GM12864 (cell line): ENCODE results near the gene KRTAP10-1.

Experiments used
- DNase-seq: peaks from one replicate; pipeline ENCODE4 v3.0.0-alpha.2; 2011; ENCODE audit warnings: low read depth
- H3K4me3 ChIP-seq: 2 replicates; pipeline ENCODE4 v1.5.1; 2011; ENCODE audit warnings: mild to moderate bottlenecking, low read depth, low read length, control low read depth
- TF ChIP-seq, protein P1 (sequence below): IDR thresholded peaks from 2 replicates; pipeline ENCODE4 v1.5.1; 2011; ENCODE audit warnings: low read depth, mild to moderate bottlenecking, moderate library complexity, low read length, control low read depth, inconsistent platforms; ENCODE audit errors: missing control alignments

Gene KRTAP10-1

DNA sequence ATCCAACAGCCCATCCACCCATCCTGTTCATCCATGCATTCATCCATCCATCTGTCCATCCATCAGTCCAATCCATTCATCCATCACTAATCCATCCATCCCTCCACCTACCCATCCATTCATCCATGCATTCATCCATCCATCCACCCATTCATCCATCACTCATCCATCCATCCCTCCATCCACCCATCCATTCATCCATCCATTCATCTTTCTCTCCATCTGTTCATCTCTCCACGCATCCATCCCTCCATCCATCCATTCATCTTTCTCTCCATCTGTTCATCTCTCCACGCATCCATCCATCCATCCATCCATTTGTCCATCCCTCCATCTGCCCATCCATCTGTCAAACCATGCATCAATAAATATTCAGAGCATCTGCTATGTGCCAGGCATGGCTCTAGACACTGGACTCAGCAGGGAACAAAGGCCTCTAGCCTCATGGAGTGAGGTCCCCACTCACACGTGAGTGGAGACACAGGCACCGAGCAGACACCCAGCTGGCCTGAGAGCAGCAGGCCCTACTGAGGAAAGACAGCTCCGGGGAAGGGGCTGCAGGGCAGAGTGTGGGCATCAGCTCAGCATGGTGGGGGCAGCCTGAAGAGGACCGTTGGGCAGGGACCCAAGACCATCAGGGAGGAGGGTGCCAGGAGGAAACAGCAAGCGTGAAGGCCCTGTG lies 9.6 kb downstream of the KRTAP10-1 start:
- H3K4me3 ChIP-seq, result no peak overlapping the region
- TF ChIP-seq, protein P1, sequence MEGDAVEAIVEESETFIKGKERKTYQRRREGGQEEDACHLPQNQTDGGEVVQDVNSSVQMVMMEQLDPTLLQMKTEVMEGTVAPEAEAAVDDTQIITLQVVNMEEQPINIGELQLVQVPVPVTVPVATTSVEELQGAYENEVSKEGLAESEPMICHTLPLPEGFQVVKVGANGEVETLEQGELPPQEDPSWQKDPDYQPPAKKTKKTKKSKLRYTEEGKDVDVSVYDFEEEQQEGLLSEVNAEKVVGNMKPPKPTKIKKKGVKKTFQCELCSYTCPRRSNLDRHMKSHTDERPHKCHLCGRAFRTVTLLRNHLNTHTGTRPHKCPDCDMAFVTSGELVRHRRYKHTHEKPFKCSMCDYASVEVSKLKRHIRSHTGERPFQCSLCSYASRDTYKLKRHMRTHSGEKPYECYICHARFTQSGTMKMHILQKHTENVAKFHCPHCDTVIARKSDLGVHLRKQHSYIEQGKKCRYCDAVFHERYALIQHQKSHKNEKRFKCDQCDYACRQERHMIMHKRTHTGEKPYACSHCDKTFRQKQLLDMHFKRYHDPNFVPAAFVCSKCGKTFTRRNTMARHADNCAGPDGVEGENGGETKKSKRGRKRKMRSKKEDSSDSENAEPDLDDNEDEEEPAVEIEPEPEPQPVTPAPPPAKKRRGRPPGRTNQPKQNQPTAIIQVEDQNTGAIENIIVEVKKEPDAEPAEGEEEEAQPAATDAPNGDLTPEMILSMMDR, result no peak
- no peak for DNase-seq

DNA sequence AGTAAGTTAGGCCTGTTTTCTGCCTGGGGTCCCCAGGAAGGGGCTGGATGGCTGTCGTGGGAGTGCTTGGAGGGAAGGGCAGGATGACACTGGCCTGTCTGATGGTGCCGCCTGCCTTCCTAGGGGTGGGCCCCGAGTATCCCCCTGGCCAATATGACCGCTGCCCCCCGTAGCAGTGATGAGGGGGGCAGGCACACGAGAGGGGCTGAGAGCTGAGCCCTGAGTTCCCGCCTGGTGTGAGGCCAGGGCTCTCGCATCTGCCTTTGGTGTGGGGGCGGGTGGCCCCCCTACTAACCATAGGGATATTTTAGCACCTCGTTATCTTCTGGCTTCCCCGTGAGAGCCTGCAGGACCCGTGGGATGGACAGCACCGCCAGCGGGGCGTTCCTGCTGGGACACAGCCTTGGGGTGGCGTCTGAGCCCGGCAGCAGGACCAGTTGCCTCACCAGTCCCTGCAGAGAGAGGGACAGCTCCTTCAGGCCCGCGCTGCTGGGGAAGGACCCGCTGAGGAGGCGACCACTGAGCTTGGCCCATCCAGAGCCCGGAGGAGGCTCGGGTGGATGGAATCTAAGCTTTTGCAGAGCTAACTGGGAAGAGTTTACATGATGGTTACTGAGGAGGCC lies 10.4 kb downstream of the KRTAP10-1 start:
- no peak overlapping the region for H3K4me3 ChIP-seq
- TF ChIP-seq, protein P1, result no peak
- no peak for DNase-seq

DNA sequence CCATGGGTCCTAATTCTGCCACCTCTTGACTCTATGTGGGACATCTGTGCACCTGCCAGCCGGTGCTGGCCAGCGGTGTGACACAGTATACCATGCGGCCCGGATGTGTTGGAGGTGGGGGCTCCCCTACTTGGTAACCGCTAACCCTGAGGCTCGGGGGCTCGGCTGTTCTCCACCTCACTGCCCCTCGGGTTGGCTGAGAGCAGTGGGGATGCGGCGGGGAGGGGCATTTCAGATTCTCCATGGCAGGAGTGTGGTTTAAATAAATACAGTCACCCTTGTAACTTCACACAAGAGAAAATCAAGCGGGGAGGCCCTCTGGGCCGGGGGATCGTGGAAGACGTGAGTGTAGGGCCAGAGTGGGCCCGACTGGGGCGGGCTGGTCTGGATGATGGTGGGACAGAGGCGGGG lies 11.0 kb downstream of the KRTAP10-1 start:
- no peak overlapping the region for H3K4me3 ChIP-seq
- DNase-seq, result no peak
- TF ChIP-seq, protein P1, result no peak

DNA sequence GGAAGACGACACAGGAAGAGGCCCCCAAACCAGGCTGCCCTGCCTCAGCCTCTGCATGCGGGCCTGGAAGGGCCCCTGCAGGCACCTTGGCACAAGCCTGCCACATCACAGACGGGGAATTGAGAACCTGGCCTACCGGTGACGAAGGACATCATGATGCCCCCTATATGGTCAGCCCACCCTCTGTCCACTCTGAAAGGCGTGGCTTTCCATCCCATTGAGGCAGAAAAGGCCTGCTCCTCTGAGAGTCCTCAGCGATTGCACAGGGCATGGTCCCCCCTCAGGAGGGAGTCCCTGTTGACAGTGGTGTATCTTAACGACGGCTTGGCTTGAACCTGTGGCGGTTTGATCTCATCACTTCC lies 11.4 kb downstream of the KRTAP10-1 start:
- no peak for DNase-seq
- TF ChIP-seq, protein P1, result no peak
- no peak overlapping the region for H3K4me3 ChIP-seq

DNA sequence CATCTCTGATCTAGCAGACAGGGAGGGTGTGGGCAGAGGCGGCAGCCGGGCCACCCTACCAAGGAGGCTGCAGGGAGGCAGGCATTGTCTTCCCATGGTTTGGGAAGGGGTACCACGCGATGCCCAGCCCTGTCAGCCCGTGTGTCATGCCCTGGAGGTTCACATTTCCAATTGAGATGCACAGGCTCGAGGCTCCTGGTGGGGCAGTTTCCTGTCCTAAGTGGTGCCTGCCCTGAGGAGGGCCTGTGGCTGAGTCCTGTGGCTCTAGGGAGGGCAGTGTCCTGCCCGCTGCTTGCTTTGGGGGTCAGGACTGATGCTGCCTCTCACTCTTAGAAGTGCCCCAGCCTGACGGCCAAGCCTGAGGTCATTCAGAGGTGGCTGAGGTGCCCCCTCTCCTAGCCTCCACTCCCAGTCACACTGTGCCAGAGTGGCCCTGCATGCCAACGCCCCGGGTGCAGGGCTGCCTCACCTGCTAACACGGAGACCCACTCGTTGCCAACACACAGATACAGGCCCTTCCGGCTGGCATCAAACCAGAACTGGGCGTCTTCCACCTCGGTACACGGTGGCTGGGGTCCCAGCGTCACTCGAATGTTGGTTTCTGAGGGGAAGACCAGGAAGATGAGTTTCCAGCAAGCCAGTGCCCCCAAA lies 11.9 kb downstream of the KRTAP10-1 start:
- no peak for DNase-seq
- H3K4me3 ChIP-seq, result no peak overlapping the region
- TF ChIP-seq, protein P1, result no peak

DNA sequence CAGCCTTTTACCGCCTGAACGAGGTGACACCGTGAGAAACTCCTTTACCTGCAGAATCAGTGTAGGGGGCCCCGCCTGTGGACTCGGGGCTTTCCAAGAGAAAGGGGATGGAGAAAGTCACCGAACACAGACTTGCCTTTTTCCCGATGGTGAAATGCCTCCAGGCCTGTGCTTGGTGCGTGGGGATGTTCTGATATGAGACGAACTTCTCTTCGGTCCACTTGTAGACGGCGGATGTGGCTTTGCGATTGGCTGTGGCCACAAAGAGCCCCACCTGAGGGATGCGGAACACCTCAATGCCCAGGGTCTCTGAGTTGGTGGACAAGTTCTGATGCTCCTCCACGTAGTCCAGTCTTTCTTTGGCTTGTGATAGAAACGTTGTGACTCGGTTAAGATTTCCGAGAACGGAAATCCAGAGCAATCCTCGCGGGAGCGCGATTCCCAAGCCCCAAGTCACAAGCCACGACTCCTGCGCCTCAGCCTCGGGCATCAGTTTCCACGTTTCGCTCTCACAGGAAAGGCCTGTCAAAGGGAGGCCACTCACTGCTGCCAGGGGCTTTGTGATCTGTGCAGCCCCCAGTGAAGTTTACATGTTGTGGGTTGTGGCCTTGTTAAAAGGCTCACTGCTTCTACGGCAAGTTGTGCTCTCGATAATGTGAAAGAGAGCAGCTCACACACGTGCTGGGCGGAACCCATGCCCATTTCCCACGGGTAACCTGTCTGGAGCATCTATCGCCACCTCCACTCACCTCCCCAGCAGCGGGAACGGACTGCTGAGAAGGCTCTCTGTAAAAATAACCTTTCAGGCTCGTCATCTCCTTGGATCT lies 12.6 kb downstream of the KRTAP10-1 start:
- no peak for DNase-seq
- TF ChIP-seq, protein P1, result no peak
- no peak overlapping the region for H3K4me3 ChIP-seq
